Tibial nerve (tissue), 3 donors: ENCODE measurements around the gene FYTTD1.
"Not testable (repeated sequence)": the region's sequence is repeated elsewhere in the genome, so short reads cannot be mapped to it uniquely, and the experiment has no call there.

Source experiments
- POLR2A ChIP-seq, 2 donors: fragments of 450-650 bp; IDR thresholded peaks; one replicate each; pipeline ENCODE4 v1.6.1; 2017; ENCODE audit warnings: antibody characterized with exemption in 2 of 2, mild to moderate bottlenecking in 2 of 2, moderate library complexity in 2 of 2
- TF ChIP-seq, protein P1 (sequence below), 5 experiments: fragments of 200-600 bp in 3 of 5; fragments of 450-650 bp in 2 of 5; sonication (generic) in 3 of 5; IDR thresholded peaks; one replicate each; pipeline ENCODE4 v1.5.1; 2016 to 2019; ENCODE audit warnings: antibody characterized with exemption in 5 of 5, mild to moderate bottlenecking in 3 of 5, moderate library complexity in 2 of 5

DNA sequence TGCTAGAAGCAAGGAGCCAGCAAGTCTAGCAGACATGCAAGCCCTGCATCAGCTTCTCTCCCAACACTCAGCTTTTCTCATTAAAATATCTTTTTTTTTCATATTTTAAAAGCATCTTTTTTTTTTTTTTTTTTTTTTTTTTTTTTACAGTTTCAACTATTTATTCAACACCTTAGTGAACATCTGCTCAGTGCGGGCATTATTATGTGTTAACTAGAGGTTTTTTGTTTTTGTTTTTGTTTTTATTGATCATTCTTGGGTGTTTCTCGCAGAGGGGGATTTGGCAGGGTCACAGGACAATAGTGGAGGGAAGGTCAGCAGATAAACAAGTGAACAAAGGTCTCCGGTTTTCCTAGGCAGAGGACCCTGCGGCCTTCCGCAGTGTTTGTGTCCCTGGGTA, 18.9 kb upstream of the FYTTD1 start:
- TF ChIP-seq, protein P1, sequence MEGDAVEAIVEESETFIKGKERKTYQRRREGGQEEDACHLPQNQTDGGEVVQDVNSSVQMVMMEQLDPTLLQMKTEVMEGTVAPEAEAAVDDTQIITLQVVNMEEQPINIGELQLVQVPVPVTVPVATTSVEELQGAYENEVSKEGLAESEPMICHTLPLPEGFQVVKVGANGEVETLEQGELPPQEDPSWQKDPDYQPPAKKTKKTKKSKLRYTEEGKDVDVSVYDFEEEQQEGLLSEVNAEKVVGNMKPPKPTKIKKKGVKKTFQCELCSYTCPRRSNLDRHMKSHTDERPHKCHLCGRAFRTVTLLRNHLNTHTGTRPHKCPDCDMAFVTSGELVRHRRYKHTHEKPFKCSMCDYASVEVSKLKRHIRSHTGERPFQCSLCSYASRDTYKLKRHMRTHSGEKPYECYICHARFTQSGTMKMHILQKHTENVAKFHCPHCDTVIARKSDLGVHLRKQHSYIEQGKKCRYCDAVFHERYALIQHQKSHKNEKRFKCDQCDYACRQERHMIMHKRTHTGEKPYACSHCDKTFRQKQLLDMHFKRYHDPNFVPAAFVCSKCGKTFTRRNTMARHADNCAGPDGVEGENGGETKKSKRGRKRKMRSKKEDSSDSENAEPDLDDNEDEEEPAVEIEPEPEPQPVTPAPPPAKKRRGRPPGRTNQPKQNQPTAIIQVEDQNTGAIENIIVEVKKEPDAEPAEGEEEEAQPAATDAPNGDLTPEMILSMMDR (IDR thresholded peaks at IDR 0.05) = not testable (repeated sequence)
- TF ChIP-seq POLR2A (IDR thresholded peaks at IDR 0.05) = not testable (repeated sequence)
